COLO668 (cell line): ENCODE results near the gene CFAP157.
A peak's percentile ranks its signal among the peaks of the same experiment; 100 is the strongest.

Experiments
- DNase-seq: peaks from one replicate; lab custom pipeline; 2025; ENCODE audit not compliant: unreplicated experiment; lab: John Stamatoyannopoulos, UW

CFAP157 gene

DNA sequence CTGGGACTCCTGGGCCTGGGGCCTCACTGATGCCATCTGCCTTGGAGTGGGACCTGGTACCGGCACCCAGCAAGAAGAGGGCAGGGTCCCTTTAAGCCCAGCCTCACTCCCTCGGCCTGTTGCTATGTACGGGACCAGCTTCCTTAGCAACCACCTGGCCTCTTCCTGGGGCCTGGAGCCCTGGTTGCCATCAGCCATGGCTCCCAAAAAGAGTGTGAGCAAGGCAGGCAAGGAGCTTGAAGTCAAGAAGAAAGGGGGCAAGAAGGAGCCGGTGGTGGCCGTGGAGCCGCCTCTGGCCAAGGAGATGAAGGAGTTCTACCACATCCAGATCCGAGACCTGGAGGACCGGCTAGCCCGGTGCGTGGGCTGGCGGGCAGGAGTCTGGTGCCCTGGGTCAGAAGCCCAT is at the start of gene CFAP157:
TSS of gene CFAP157 (plus strand) at position 153 of the 406 bp plus-strand sequence. CDS start at position 197, 44 bp downstream.
- peak; percentile 68 for DNase-seq

GRCh38 chr9:127658428-127658827 is 48.4 kb upstream of the CFAP157 start:
- no peak for DNase-seq

DNA sequence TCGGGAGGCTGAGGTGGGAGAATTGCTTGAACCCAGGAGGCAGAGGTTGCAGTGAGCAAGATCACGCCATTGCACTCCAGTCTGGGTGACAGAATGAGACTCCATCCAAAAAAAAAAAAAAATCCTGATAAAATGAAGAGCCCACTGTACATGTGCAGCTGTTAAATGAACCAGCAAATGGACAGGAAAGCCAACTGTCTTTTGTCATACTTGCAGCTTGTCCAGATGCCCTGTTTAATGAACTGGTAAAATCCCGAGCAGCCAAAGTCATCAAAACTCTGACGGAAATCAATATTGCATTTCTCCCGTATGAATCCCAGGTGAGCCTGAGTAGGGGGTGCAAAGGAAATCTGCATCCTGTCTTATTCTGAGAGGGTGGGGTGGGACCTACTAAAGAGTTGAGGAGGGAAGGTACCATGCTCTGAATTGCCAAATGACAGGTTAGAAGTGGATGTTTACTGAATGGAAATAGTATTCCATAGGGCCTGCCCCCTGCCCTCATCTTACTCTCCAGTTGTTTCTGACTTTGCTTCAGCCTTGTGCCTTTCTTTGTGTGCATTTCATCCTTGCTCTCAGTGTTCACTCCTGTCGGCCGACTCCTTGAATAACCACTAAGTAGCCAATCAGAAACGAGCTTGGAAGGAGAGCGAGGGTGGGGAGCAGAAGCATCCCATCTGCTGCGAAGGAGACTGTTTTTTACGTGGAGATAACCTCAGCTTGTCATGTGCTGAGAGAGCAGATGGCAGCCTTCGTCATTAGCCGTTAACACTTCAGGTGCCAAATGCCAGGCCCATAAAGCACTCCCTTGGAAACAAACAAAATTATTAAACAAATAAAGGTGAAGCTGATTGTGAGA is 45.7 kb upstream of the CFAP157 start:
- peak; percentile 17 for DNase-seq

DNA sequence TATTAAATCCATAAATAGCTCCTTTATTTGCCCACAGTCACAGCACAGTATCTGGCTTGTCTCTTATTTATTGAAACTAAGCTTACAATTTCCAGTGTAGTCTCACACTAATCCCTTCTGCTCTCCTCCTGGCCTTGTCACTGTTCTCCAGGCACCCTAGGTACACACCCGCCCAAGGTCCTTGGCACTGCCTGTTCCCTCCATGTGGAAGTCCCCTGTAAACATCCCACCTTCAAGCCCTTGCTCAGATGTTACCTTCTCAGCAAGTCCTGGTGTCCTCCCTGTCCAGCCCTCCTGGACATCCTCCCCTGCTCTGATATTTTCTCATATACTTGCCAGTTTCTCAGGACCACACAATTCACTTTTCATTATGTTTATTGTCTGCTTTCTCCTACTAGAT is 44.2 kb upstream of the CFAP157 start:
- no peak for DNase-seq

DNA sequence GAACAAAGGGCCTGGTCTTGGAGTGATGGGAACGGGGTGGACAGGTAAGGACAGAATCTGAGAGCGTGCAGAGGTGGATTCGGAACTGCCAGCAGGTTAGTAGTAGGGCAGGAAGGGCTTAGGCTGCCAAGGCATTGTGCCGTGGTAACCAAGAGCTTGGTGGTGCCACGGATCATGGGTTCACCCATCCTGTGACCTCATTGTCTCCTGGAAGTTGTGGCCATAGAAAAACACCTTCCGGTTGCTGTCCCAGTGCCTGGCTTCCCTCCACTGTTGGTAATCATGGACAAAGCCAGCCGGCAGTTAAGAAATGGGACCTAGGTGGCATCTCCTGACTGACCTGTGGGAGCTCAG is 42.5 kb upstream of the CFAP157 start:
- no peak for DNase-seq

GRCh38 chr9:127664678-127665507 is 41.9 kb upstream of the CFAP157 start:
- DNase-seq = no peak

DNA sequence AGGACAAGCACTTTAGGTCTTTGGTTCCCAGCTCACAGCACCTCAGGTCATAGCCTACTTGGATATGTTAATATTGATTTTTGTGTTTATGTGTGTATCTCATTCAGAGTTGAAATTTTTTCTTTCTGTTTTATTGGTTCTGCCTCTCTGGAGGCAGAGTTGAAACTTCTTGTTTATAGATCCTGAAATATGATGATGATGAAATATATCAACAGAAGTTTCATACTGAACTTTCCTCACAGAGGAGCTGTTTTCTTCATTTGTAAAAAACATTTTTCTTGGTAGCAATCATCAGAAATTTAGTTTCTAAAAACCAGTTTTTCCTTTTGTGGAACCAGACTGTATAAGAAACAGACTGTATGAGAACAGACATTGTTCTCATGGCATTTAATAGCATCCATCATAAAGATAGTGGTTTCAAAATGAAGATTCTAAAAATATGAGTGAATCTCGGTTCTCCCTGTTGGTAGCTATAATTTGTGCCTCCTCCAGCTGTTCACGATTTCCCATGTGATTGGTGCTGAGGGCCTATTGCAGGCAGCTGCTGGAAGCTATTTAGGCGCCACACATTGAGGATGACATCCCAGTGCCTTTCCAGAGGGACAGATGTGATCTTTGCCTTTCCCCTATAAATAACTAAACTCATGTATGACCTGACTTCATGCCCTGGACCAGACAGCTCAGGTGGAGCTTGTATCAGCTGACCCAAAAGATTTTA is 39.5 kb upstream of the CFAP157 start:
- DNase-seq = no peak

GRCh38 chr9:127667906-127668305 is 38.9 kb upstream of the CFAP157 start:
- DNase-seq = no peak

DNA sequence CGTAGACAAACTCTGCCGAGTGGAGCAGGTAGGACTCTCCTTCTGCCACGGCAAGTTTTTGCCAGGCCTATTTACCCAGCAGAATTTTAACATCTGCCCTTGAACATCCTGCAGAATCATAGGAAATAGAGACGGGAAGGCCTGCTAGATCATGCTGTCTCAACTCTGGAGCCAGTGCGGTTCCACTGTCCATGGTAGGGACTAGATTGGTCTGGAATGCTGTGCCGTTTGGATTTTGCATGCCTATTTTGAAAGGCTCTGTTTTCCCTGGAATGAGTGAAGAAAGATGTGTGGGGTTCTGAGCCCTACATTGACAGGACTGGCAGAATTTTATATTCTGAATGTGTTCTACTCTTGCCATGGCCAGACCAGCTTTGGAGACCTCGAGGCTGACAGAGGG is 33.6 kb upstream of the CFAP157 start:
- DNase-seq = no peak

DNA sequence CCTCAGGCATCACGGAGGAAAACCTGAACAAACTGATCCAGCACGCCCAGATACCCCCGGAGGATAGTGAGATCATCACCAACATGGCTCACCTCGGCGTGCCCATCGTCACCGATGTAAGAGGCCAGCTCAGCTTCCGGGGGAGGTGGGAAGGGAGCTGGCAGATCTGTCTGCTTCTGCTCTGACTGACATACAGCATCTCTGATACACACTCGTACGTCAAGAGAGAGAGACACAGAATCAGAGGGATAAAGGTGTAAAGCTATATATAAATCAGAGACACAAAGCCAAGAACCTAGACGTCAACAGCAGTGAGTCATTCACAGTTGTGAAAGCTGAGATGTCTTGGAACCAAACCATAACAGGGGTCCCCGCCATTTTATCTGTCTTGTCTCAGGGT is 30.1 kb upstream of the CFAP157 start:
- DNase-seq = no peak

DNA sequence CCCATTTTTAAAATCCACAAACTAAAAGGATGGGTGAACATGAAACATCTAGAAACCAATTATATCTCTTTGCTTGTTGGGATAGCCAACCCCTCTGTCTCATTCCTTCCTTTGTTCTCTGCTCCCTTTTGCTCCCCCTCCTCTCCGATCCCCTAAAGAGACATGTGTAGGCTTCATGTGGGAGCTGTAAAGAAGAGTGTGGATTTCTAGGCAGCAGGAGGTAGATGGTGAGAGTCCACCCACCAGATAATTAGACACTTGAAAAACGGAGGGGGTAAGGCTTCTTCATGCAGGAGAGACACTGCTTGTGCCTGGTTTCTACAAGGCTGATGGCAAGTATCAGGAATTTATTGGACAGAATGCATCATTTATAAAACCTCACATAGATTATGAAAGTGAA is 27.3 kb upstream of the CFAP157 start:
- no peak for DNase-seq

DNA sequence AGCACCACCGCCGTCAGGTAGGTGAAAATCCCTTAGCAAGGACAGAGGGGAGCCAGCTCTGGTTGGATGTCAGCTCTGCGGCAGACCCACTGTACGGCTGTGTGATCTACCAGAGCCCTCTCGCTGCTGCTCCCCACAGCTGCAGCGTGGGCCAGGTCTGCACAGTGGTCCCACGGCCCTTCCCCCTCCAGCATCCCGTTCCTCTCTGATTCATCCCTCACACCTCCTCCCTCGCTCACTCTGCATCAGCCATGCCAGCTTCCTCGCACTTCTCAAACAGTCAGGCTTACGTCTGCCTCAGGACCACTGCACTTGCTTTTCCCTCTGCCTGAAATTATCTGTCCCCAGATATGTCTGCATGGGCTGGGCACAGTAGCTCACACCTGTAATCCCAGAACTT is 26.6 kb upstream of the CFAP157 start:
- no peak for DNase-seq

DNA sequence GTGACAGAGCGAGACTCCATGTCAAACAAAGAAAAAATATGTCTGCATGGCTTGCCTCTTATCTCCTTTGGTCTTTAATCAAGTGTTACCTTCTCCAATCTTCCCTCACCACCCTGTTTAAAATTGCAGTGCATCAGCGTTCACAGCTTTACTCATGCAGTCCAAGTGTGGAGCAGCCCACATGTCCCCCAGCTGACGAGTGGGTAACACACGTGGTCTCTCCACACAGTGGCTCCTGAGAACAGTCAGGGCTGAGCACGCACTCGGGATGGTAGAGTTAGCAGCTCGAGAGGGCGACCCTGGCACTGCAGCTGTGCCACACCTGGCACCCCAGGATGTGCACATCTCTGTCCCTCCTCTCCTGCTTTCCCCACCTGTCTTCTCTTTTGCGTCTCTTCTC is 25.9 kb upstream of the CFAP157 start:
- DNase-seq = no peak

DNA sequence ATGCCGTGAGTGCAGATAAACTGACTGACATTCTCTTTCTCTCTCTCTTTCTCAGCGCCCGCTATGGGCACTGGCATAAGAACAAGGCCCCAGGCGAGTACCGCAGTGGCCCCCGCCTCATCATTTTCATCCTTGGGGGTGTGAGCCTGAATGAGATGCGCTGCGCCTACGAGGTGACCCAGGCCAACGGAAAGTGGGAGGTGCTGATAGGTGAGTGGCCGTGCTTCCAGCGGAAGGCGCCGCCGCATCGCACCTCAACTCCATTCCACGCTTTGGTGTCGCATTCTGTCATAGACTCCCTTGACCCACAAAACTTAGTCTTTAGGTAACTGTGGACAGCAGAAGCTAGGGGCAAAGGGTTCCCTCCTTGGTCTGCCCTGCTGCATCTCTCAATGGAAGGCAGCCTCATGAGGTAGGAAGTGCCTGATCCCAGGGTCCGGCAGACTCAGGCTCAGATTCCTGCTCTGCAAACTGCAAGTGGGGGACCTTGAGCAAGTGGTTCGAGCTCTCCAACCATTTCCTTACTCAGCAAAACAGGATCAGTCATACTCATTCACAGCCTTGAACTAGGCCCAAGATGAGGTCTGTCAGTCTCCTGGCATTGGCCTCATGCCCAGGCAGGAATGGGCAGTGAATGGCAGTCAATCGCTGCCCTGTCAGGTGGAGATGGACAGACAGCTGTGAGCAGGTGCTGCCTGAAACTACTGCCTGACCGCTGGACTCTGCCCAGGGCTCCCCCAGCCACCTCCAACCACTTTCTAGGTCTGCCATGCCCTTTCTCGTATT is 24.2 kb upstream of the CFAP157 start:
- no peak for DNase-seq

- no peak for DNase-seq
Observed at GRCh38 chr9:127683723-127684122, 23.1 kb upstream of the CFAP157 start.

DNA sequence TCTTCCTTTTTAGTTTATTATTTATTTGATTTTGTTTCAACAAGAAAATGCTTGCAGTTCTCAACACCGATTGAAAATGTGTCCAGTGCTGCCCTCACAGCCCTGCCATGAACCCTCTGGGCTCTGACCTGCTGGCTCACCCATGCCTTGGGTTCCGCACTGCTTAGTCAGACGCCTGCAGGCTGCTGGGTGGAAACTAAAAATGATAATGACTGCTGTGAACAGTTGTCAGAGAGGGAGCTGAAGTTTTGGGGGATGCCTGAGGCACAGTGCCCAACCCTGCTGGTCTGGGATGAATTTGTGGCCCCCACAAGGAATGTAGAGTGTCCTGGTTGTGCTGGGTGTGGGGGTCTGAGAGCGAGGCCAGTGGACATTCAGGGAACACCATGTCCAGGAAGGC is 22.2 kb upstream of the CFAP157 start:
- DNase-seq = no peak

GRCh38 chr9:127686461-127687393 is 20.1 kb upstream of the CFAP157 start:
- DNase-seq = no peak

- no peak for DNase-seq
Observed at GRCh38 chr9:127689329-127690000, 17.3 kb upstream of the CFAP157 start.

DNA sequence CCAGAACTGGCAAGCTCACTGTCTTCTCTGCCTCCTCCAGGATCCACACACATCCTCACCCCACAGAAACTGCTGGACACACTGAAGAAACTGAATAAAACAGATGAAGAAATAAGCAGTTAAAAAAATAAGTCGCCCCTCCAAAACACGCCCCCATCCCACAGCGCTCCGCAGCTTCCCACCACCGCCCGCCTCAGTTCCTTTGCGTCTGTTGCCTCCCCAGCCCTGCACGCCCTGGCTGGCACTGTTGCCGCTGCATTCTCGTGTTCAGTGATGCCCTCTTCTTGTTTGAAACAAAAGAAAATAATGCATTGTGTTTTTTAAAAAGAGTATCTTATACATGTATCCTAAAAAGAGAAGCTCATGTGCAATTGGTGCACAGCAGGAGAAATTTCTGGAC is 16.1 kb upstream of the CFAP157 start:
- no peak for DNase-seq
